GM12892 (cell line): ENCODE data around the gene ARIH1.

Experiments used
- POLR2A ChIP-seq: IDR thresholded peaks from 2 replicates; pipeline ENCODE4 v1.6.1; 2011; ENCODE audit warnings: low read depth, low read length, control low read depth
- POLR2AphosphoS5 ChIP-seq: IDR thresholded peaks from 2 replicates; pipeline ENCODE4 v1.6.1; 2011; ENCODE audit warnings: low read depth, low read length, control low read depth
- TAF1 ChIP-seq: IDR thresholded peaks from 2 replicates; pipeline ENCODE4 v1.6.1; 2011; ENCODE audit warnings: low read depth, mild to moderate bottlenecking, control low read depth, low read length, borderline replicate concordance

GRCh38 chr15:72516777-72517176 lies 42.6 kb downstream of the ARIH1 start:
- TF ChIP-seq POLR2A, result no peak
- TF ChIP-seq POLR2AphosphoS5, result no peak
- no peak for TF ChIP-seq TAF1
